AG04449 (cell line): ENCODE results near the gene DGKZ.

ENCODE experiments used
- CTCF ChIA-PET: fragments of 350-600 bp; formaldehyde crosslinking; extraction: SDS; loops from one replicate; lab custom pipeline; 2021; ENCODE audit warnings: antibody characterized with exemption; lab: Yijun Ruan, JAX
- POLR2A ChIA-PET: fragments of 400-600, 350-600 bp; formaldehyde crosslinking; extraction: SDS; loops from one replicate; lab custom pipeline; 2020; ENCODE audit warnings: antibody characterized with exemption, inconsistent platforms; lab: Yijun Ruan, JAX
- DNase-seq: peaks from one replicate; pipeline ENCODE4 v3.0.0-alpha.2; 2010; ENCODE audit warnings: low read depth, low spot score
- H3K4me3 ChIP-seq: 2 replicates; pipeline ENCODE4 v1.5.1; 2011; ENCODE audit warnings: low read depth, mild to moderate bottlenecking, control low read depth, low read length
- CTCF ChIP-seq: IDR thresholded peaks from one replicate; pipeline ENCODE4 v1.5.1; 2011; ENCODE audit warnings: mild to moderate bottlenecking, moderate library complexity, low read length, control low read depth, inconsistent platforms; ENCODE audit not compliant: insufficient read depth; ENCODE audit errors: missing control alignments

DGKZ gene

DNA sequence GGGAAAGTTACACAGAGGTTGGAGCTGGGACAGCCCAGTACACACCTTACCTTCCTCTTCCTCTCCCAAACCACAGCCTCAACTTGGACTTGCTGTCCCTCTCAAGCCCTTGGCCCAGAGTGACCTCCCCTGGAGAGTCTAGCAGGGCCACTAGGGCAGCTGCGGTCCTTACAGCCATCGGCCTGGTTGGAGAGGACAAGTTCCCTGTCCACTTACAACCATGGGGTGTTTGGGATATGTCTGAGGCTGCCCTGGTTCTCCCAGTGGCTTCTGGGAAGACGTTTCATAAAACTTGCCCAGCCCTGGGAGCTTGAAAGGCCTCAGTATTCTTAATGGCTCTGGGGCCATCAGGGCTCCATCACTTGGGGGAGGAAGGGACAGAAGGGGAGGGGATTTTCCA is 13.1 kb upstream of the DGKZ start:
- CTCF ChIA-PET: interaction anchor here (0.8 to 6.8 kb wide), 6 partner anchors 8 to 206 kb away, joined by 3 to 45 read pairs (median 8); partner anchors contain the start of gene DGKZ
- TF ChIP-seq CTCF: no peak
- POLR2A ChIA-PET: no interaction called here
- no peak overlapping the region for H3K4me3 ChIP-seq
- DNase-seq: no peak

DNA sequence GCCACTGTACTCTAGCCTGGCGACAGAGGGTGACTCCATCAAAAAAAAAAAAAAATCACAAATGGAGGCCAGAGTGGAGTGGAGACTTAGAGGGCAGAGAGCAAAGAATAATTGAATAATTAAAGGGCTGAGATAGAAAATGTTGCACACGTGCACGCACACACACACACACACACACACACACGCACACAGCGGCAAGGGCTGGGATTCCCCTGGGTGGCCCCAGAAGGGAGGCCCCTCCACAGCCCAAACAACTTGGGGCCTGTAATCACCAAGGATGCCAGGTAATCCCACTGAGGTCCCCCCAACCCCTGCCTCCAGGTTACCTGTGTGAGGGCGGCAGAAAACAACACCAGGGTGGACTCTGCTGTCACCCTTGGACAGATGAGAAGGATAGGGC is 12.0 kb upstream of the DGKZ start:
- no peak overlapping the region for H3K4me3 ChIP-seq
- CTCF ChIA-PET: interaction anchor here (1.1 to 3.1 kb wide), 3 partner anchors 10 to 54 kb away, joined by 4 to 16 read pairs (median 8); partner anchors contain the start of gene DGKZ
- TF ChIP-seq CTCF: no peak
- no peak for DNase-seq
- POLR2A ChIA-PET: no interaction called here

DNA sequence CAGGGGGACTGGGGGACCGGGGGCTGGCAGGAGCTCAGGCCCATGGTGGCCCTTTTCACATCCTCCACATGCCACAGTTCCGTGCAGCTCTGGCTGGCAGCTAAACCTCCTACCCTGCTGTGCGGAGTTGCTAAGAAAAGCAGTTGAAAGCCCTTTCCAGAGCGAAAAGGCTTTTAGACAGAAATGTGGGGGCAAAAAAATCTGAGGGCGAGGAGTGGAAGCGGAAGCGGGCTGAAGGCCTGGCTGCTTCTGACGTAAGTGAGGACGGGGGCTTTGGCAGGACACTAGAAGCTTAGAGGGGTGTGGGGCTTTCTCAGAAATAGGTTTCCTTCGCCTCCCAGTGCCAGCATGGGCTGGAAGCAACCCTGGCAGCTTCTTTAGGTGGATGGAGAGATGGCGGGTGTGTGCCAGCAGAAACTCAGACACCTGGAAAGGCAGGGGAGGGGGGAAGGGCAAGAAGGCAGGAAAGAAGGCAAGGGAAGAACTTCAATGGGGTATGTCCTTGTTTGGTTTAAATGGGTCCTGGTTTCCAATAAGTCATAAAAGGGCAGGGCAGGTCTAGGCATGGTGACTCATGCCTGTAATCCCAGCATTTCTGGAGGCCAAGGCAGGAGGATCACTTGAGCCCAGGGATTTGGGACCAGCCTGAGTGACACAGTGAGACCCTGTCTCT is 11.2 kb upstream of the DGKZ start:
- TF ChIP-seq CTCF: no peak
- H3K4me3 ChIP-seq: no peak overlapping the region
- POLR2A ChIA-PET: no interaction called here
- DNase-seq: no peak
- CTCF ChIA-PET: interaction anchor here (1.1 to 3.1 kb wide), 3 partner anchors 10 to 53 kb away, joined by 4 to 16 read pairs (median 8); partner anchors contain the start of gene DGKZ

DNA sequence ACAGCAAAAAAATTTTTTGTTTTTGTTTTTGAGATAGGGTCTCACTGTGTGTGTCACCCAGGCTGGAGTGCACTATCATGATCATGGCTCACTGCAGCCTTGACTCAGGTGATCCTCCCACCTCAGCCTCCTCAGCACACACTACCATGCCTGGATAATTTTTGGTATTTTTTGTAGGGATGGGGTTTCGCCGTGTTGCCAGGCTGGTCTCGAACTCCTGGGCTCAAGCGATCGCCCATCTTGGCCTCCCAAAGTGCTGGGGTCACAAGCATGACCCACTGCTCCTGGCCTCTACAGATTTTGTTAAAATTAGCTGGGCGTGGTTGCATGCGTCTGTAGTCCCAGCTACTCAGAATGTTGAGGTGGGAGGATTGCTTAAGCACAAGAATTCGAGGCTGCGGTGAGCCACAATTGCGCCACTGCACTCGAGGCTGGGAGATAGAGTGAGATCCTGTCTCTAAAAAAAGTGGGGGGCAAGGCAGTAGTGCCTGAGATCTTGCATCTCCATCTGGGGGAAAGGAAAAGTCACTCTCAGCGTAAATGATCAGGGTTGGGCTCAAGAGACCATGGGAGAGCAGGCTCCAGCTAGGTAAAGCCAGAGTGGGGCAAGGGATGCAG is 10.6 kb upstream of the DGKZ start:
- ChIA-PET CTCF (interaction anchor here (3.1 kb wide), 1 partner anchor 10 kb away, joined by 16 read pairs; the partner anchor contains the start of gene DGKZ), POLR2A (no interaction called here)
- no peak for TF ChIP-seq CTCF
- DNase-seq: no peak
- H3K4me3 ChIP-seq: no peak overlapping the region

DNA sequence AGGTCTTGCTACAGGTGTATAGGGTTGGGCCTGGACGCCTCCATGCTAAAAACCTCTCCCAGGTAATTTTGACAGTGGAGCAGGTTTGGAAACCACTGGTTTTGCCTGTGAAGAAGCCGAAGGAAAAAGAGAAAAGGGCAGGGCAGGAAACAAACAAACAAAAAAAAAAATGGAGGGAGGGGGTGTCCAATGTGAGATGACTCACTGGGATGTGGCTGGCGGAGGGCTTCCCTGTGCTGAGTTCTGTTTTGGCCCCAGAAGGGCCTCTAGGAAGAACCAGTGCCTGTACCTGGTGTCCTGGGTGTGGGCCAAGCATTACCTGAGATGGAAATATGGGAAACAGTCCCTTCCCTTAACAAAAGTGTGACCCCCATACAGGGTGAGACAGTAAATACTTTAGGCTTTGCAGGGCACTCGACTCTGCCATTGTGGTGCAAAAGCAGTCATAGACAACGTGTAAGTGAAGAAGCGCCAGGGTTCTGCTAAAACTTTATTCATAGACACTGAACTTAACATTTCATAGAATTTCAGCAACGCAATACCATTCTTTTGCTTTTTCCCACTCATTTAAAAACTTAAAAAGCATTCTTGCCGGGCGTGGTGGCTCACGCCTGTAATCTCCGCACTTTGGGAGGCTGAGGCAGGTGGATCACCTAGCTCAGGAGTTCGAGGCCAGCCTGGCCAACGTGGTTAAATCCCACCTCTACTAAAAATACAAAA is 9.5 kb upstream of the DGKZ start:
- ChIA-PET POLR2A (no interaction called here), CTCF (interaction anchor here (1.5 to 24.6 kb wide), 2 partner anchors 10 to 26 kb away, joined by 8 to 498 read pairs; partner anchors contain the start of gene DGKZ)
- TF ChIP-seq CTCF: no peak
- no peak overlapping the region for H3K4me3 ChIP-seq
- DNase-seq: no peak
